ENCODE data around the gene DZIP1.

DNA sequence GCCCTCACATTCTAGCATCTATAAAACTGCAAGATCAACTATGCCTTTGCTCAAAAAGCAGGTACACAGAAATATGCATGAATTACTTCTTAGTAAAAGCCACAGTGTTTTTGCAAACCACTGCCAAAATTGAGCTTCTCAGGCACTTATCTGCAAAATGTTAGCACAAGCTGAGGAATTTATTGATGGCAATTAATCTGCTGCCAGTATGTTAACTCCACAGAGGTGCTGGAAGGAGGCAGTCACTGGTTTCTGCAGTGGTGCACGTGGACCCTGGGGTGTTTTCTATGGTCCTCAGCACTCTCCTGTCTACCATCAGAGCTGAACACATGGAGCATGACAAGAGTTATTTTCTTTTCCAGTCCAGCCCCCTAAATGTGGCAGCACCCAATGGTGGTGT lies 47.8 kb downstream of the DZIP1 start:
- TF ChIP-seq POLR2A (IDR thresholded peaks at IDR 0.05; ENCODE audit: low read depth, low read length) (no peak), TAF1 (IDR thresholded peaks at IDR 0.05; ENCODE audit: borderline replicate concordance, low read depth, low read length) (no peak), MXI1 (IDR thresholded peaks at IDR 0.05; ENCODE audit: low read depth, low read length) (no peak), ZNF384 (IDR thresholded peaks at IDR 0.05; ENCODE audit: borderline replicate concordance, low read depth, low read length) (no peak), EP300 (IDR thresholded peaks at IDR 0.05; ENCODE audit: borderline replicate concordance in 1 of 2, control insufficient read depth in 1 of 2, low read depth in 2 of 2, low read length in 2 of 2) (no peak)
- TF ChIP-seq, protein P1, sequence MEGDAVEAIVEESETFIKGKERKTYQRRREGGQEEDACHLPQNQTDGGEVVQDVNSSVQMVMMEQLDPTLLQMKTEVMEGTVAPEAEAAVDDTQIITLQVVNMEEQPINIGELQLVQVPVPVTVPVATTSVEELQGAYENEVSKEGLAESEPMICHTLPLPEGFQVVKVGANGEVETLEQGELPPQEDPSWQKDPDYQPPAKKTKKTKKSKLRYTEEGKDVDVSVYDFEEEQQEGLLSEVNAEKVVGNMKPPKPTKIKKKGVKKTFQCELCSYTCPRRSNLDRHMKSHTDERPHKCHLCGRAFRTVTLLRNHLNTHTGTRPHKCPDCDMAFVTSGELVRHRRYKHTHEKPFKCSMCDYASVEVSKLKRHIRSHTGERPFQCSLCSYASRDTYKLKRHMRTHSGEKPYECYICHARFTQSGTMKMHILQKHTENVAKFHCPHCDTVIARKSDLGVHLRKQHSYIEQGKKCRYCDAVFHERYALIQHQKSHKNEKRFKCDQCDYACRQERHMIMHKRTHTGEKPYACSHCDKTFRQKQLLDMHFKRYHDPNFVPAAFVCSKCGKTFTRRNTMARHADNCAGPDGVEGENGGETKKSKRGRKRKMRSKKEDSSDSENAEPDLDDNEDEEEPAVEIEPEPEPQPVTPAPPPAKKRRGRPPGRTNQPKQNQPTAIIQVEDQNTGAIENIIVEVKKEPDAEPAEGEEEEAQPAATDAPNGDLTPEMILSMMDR (IDR thresholded peaks at IDR 0.05 in 2 of 3, conservative IDR thresholded peaks at IDR 0.05 in 1 of 3; ENCODE audit: control insufficient read depth in 2 of 3, extremely low read depth in 1 of 3, insufficient read depth in 1 of 3, low read depth in 3 of 3, low read length in 3 of 3): no peak
